ENCODE results near the gene SPEM1.
A peak's percentile ranks its signal among the peaks of the same experiment; 100 is the strongest.

The SPEM1 gene

GRCh38 chr17:7423679-7424078, 3.6 kb downstream of the SPEM1 start:
- no peak for DNase-seq

DNA sequence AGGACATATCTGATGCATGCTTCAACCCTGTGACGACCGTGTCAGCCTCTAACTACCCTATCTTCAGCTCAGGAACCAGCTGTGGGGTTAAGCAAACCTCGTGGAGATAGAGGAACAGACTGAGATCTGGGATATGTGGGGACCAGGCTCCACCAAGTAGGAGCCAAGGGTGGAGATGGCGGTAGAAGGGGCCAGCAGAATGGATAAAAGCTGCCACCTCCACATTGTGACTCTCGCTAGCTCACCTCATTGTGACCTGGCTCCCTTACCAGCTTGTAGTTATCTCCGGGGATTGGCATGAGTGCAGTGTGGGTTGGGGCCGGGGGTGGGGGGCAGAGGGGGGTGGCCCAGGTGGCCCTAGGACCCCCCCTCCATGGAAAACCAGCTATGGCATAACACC, 5.2 kb downstream of the SPEM1 start, which contains the start of gene SPEM2:
TSS of gene SPEM2 (plus strand) at position 301 of the 400 bp plus-strand sequence. CDS start at position 374, 73 bp downstream.
- DNase-seq = no peak

DNA sequence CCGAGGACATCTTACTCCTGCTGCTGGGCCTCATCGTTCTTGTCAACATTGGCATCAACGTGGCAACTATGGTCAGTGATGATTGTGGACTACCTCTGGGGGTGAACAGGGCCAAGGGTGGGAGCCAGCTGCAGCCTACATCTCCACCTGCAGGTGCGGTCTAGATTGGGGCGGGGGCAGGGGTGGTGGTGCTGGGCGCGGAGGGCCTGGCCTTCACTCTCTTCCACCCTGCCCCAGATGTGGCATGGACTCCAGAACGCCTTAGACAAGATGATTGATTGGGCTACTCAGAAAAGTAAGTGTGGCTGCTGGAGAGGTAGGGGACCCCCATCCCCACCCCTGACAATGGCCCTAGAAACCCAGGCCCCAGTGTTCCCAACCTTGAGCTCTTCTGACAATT, 5.6 kb downstream of the SPEM1 start:
- no peak for DNase-seq

GRCh38 chr17:7426203-7426863, 6.2 kb downstream of the SPEM1 start:
- DNase-seq = no peak

GRCh38 chr17:7426896-7427489, 6.9 kb downstream of the SPEM1 start:
- DNase-seq = no peak

- DNase-seq = no peak
Observed at GRCh38 chr17:7427549-7427948, 7.4 kb downstream of the SPEM1 start.

GRCh38 chr17:7428557-7428956, 8.4 kb downstream of the SPEM1 start, which contains the start of gene SPEM3:
Gene SPEM3 (plus strand): TSS chr17:7428857. CDS start chr17:7428903, 46 bp downstream.
- no peak for DNase-seq

DNA sequence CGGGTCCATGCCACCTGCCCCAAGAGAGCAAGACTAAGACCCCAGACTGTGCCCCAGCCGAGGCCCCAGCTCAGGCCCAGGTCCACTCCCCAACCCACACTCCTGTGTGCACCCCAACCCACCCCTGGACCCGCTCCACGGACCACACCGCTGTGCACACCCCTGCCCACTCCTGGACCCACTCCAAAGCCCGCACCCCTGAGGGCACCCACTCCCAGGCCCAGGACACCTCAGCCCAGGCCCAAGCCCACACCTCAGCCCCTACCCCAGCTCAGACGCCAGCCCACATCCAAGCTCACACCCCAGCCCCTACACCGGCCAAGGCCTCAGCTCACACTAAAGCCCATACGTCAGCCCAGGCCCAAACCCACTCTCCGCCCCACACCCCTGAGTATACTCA, 9.6 kb downstream of the SPEM1 start:
- DNase-seq = no peak

- DNase-seq = no peak
Observed at GRCh38 chr17:7431231-7431630, 11.1 kb downstream of the SPEM1 start.

GRCh38 chr17:7432296-7432695, 12.2 kb downstream of the SPEM1 start:
- no peak for DNase-seq

GRCh38 chr17:7435676-7436555, 15.8 kb downstream of the SPEM1 start:
- peak; percentile 47 for DNase-seq

- peak; percentile 83 for DNase-seq
Observed at GRCh38 chr17:7436556-7437368, 16.6 kb downstream of the SPEM1 start.

DNA sequence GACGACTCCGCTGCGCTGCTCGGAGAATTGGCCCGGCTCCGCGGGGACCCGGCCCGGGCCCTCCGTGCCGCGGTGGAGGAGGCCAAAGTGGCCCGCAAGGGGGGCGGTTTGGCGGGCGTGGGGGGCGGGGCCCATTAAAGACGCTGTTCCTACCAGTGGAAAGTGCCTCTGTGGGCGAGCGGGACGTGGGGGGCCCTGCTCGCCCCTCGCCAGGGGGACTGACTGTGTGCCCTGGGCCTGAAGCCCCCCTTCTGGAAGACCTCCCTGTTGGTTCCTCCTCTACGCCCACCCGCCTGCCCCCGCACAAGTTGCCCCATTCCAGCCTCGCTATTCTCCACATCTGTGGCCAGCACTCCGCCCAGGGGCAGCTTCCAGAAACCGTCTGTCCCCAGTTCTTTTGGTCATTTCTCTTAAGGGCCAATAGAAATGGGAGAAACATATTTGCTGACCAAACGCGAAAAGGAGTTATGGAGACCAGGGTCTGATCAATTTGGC, 17.3 kb downstream of the SPEM1 start:
- no peak for DNase-seq

GRCh38 chr17:7437950-7438614, 18.0 kb downstream of the SPEM1 start:
- DNase-seq = peak; percentile 61

GRCh38 chr17:7438656-7439460, 18.7 kb downstream of the SPEM1 start:
- DNase-seq = no peak

GRCh38 chr17:7439462-7440112, 19.5 kb downstream of the SPEM1 start, which contains the start of gene FGF11:
Gene FGF11 (plus strand): TSS chr17:7439512. CDS start chr17:7439621, 109 bp downstream.
- DNase-seq = no peak

GRCh38 chr17:7440113-7440833, 20.1 kb downstream of the SPEM1 start:
- peak; percentile 37 for DNase-seq

GRCh38 chr17:7440834-7441195, 20.7 kb downstream of the SPEM1 start:
- peak; percentile 19 for DNase-seq

DNA sequence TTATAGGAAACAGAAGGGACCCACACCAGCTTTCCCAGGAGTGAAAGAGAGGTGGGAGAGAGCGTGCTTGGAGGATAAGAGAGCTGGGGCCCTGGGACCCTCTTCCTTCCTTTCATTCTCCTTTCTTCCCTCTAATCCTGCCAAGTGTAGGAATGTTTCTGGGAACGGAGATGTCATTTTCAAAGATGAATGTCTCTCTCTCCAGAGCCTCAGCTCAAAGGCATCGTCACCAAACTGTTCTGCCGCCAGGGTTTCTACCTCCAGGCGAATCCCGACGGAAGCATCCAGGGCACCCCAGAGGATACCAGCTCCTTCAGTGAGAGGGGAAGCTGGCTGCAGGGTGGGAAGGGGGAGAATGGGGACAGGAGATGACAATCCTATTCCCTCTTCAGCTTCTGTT, 21.1 kb downstream of the SPEM1 start:
- DNase-seq = no peak

DNA sequence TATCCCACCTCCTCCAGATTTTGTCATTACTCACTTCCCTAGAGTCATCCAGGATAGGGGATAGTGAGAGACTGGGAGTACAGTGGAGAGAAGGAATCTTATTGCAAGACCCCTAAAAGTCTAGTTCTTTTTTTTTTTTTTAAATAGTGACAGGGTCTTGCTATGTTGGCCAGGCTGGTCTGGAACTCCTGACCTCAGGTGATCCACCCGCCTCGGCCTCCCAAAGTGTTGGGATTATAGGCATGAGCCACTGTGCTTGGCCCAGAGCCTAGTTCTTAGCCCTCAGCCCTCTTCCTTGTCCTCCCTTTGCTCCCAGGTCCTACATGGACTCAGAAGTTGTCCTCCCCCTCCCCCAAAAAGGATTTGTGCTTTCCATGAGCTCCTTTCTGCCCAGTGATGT, 22.0 kb downstream of the SPEM1 start:
- DNase-seq = no peak

All from stimulated activated CD4-positive, alpha-beta T cell treated with anti-CD3 and anti-CD28 coated beads, Interleukin-1b, Interleukin-23, amount 100 ng/mL, for 48 hours (primary cell).